Measurements from ENCODE around the gene SUMO2. TPM values are rescaled to one million over a fixed set of nuclear protein-coding genes. Genes with fewer than 3 reads are reported as not detected.

SUMO2 gene
- total RNA-seq, 1 donor = 92.6 TPM

- DNase-seq (ENCODE audit: insufficient read length, low spot score, missing footprints) = peak; percentile 69
- Histone ChIP-seq H3K4me3 (ENCODE audit: insufficient read depth, low read length) (peak overlapping the region; percentile 96), H3K79me2 (ENCODE audit: insufficient read depth, low read length) (peaks cover 60% of the 10 kb centered on the region), H3K27me3 (ENCODE audit: insufficient read depth, low read length) (no peaks in the 10 kb centered on the region), H3K36me3 (ENCODE audit: insufficient read depth, low read length) (peaks cover 9% of the 10 kb centered on the region), H3K27ac (ENCODE audit: low read depth, low read length) (peak overlapping the region; percentile 76), H3K4me2 (ENCODE audit: insufficient read depth, low read length) (peak overlapping the region; percentile 100), H4K20me1 (ENCODE audit: insufficient read depth, low read length) (peaks cover 17% of the 10 kb centered on the region), H2AFZ (ENCODE audit: low read length) (peak overlapping the region; percentile 70), H3K9me3 (ENCODE audit: low read depth, low read length) (no peaks in the 10 kb centered on the region), H3K4me1 (ENCODE audit: insufficient read depth, low read length) (peaks cover 15% of the 10 kb centered on the region)
- TF ChIP-seq, protein P1, sequence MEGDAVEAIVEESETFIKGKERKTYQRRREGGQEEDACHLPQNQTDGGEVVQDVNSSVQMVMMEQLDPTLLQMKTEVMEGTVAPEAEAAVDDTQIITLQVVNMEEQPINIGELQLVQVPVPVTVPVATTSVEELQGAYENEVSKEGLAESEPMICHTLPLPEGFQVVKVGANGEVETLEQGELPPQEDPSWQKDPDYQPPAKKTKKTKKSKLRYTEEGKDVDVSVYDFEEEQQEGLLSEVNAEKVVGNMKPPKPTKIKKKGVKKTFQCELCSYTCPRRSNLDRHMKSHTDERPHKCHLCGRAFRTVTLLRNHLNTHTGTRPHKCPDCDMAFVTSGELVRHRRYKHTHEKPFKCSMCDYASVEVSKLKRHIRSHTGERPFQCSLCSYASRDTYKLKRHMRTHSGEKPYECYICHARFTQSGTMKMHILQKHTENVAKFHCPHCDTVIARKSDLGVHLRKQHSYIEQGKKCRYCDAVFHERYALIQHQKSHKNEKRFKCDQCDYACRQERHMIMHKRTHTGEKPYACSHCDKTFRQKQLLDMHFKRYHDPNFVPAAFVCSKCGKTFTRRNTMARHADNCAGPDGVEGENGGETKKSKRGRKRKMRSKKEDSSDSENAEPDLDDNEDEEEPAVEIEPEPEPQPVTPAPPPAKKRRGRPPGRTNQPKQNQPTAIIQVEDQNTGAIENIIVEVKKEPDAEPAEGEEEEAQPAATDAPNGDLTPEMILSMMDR (IDR thresholded peaks at IDR 0.05; ENCODE audit: extremely low read depth, low read depth, low read length) = no peak
Observed at GRCh38 chr17:75152922-75153779, 29.6 kb downstream of the SUMO2 start.

- Histone ChIP-seq H2AFZ (ENCODE audit: low read length) (peak overlapping the region; percentile 70), H3K4me1 (ENCODE audit: insufficient read depth, low read length) (peaks cover 15% of the 10 kb centered on the region), H3K27me3 (ENCODE audit: insufficient read depth, low read length) (no peaks in the 10 kb centered on the region), H3K4me2 (ENCODE audit: insufficient read depth, low read length) (peak overlapping the region; percentile 100), H3K27ac (ENCODE audit: low read depth, low read length) (peak overlapping the region; percentile 56), H3K4me3 (ENCODE audit: insufficient read depth, low read length) (peak overlapping the region; percentile 96), H4K20me1 (ENCODE audit: insufficient read depth, low read length) (peaks cover 17% of the 10 kb centered on the region), H3K36me3 (ENCODE audit: insufficient read depth, low read length) (peaks cover 16% of the 10 kb centered on the region), H3K79me2 (ENCODE audit: insufficient read depth, low read length) (peaks cover 66% of the 10 kb centered on the region), H3K9me3 (ENCODE audit: low read depth, low read length) (no peaks in the 10 kb centered on the region)
- TF ChIP-seq, protein P1 (IDR thresholded peaks at IDR 0.05; ENCODE audit: extremely low read depth, low read depth, low read length) = no peak
- DNase-seq (ENCODE audit: insufficient read length, low spot score, missing footprints) = no peak
Observed at GRCh38 chr17:75152523-75152921, 30.2 kb downstream of the SUMO2 start.

DNA sequence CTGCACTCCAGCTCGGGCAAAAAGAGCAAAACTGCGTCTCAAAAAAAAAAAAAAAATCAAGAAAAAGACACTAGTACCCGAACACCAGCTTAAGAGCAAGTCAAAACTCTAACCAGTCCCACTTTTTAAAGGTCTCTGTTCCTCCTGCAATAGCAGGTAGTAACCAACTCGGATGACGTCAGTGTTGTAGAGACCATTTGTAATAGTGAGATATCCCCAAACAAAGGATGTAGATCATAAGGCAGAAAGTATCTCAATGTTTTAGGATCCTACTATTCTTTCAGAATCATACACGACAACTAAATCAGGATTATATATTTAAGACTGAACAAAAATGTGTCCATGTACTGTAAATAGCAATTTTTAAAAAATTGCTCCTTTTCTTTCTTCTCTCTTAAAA, 30.8 kb downstream of the SUMO2 start:
- peaks cover 72% of the 10 kb centered on the region for H3K79me2 ChIP-seq (ENCODE audit: insufficient read depth, low read length)
- no peak overlapping the region for H3K27ac ChIP-seq (ENCODE audit: low read depth, low read length)

More for the DNA sequence above, 30.8 kb downstream of the SUMO2 start:
- Histone ChIP-seq H2AFZ (ENCODE audit: low read length) (no peak overlapping the region), H3K4me3 (ENCODE audit: insufficient read depth, low read length) (no peak overlapping the region), H4K20me1 (ENCODE audit: insufficient read depth, low read length) (peaks cover 17% of the 10 kb centered on the region), H3K27me3 (ENCODE audit: insufficient read depth, low read length) (no peaks in the 10 kb centered on the region), H3K4me1 (ENCODE audit: insufficient read depth, low read length) (peaks cover 15% of the 10 kb centered on the region), H3K9me3 (ENCODE audit: low read depth, low read length) (no peaks in the 10 kb centered on the region), H3K4me2 (ENCODE audit: insufficient read depth, low read length) (no peak overlapping the region), H3K36me3 (ENCODE audit: insufficient read depth, low read length) (peaks cover 22% of the 10 kb centered on the region)
- TF ChIP-seq, protein P1 (IDR thresholded peaks at IDR 0.05; ENCODE audit: extremely low read depth, low read depth, low read length) = no peak
- DNase-seq (ENCODE audit: insufficient read length, low spot score, missing footprints) = no peak
